Loucy (cell line): Measurements from ENCODE around the gene USP17L12.
"Not testable (repeated sequence)": the region's sequence is repeated elsewhere in the genome, so short reads cannot be mapped to it uniquely, and the experiment has no call there.

ENCODE experiments used
- CTCF ChIP-seq: fragments of 200-600 bp; sonication (generic); conservative IDR thresholded peaks from 2 replicates; pipeline ENCODE4 v1.5.1; 2014; ENCODE audit warnings: mild to moderate bottlenecking, antibody characterized with exemption, low read length
- EZH2phosphoT487 ChIP-seq: fragments of 200-600 bp; IDR thresholded peaks from 2 replicates; pipeline ENCODE4 v1.6.1; 2018; ENCODE audit warnings: antibody characterized with exemption, mild to moderate bottlenecking, moderate library complexity, borderline replicate concordance

- not testable (repeated sequence) for TF ChIP-seq CTCF, EZH2phosphoT487
Observed at GRCh38 chr4:9267319-9267718, 47.4 kb downstream of the USP17L12 start, which contains the start of gene USP17L22.
